GM12874 (cell line): ENCODE measurements around the gene RAPH1.

Experiments
- TF ChIP-seq, protein P1 (sequence below): IDR thresholded peaks from 2 replicates; pipeline ENCODE4 v1.5.1; 2011; ENCODE audit warnings: low read depth, mild to moderate bottlenecking, control low read depth, low read length, moderate library complexity; ENCODE audit not compliant: insufficient read depth

Gene RAPH1

DNA sequence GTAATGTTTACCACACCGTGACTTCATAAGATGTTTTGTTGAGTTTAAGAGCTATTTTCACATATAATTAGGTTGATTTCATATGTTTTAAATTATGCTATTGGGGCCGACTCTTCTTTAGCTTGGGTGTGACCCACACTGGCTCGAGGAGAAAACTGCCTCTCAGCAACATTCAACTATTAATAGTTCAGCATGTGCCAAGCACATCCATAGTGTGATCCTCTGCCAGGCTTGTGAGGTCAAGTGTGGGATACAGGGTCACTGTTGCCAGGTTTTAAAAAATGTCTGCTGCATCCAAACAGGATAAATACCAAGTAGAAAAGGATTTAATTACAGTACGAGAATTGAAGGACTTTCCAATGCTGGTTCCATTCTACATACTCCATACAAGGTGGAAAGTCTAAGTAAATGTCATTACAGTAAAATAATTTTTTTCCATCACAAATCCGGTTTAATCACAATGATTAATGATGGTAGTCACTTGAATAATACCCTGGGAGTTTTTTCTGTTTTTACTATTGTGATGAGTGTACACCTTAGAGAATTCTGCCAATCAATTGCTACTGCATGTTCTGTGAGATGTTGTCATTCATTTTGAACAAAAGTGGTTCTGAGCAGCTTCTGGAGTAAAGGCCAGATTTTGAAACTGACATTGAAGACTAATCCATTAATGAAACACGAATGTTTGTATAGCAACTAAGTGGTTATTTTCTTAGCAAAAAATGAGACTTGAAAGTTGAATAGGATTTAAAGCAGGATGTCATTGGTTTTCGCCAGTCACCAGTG is 122.4 kb downstream of the RAPH1 start:
- TF ChIP-seq, protein P1, sequence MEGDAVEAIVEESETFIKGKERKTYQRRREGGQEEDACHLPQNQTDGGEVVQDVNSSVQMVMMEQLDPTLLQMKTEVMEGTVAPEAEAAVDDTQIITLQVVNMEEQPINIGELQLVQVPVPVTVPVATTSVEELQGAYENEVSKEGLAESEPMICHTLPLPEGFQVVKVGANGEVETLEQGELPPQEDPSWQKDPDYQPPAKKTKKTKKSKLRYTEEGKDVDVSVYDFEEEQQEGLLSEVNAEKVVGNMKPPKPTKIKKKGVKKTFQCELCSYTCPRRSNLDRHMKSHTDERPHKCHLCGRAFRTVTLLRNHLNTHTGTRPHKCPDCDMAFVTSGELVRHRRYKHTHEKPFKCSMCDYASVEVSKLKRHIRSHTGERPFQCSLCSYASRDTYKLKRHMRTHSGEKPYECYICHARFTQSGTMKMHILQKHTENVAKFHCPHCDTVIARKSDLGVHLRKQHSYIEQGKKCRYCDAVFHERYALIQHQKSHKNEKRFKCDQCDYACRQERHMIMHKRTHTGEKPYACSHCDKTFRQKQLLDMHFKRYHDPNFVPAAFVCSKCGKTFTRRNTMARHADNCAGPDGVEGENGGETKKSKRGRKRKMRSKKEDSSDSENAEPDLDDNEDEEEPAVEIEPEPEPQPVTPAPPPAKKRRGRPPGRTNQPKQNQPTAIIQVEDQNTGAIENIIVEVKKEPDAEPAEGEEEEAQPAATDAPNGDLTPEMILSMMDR, result no peak

DNA sequence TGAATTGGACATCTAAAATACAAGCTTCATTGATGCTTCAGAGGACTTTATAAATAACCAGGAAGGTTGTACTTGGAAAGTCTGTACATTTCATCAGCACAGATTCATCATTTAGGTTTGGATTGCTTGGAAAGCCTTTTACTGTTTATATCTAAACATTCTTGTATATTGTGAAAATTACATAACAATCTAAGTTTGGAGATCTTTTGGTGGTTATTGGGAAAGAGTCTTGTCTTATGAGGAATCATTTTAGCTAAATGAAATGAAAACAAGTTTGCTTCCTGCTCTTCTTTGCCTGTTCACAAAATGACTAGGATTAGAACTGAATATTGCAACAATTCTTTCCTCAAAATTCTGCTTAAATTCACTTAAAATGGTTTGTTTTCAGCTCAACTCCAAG is 127.6 kb downstream of the RAPH1 start:
- TF ChIP-seq, protein P1, result no peak

DNA sequence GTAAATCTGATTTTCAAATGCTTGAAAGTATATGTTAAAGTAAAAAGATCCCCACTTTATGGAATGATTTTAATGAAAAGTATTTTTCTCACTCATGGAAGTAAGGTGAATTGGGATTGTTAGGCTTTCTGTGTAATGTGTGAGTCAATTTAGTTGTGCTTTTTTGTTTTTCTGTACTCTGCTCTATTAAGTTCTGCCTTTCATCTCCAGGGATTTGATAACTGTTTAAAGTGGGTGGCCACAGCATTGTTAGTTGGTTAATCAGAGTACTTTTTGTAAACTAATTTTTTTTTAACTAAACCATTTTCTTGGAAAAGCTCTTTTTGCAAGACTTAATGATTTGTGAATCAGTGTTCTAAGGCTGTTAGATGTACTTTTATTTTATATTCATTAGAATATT is 130.1 kb downstream of the RAPH1 start:
- TF ChIP-seq, protein P1, result no peak

DNA sequence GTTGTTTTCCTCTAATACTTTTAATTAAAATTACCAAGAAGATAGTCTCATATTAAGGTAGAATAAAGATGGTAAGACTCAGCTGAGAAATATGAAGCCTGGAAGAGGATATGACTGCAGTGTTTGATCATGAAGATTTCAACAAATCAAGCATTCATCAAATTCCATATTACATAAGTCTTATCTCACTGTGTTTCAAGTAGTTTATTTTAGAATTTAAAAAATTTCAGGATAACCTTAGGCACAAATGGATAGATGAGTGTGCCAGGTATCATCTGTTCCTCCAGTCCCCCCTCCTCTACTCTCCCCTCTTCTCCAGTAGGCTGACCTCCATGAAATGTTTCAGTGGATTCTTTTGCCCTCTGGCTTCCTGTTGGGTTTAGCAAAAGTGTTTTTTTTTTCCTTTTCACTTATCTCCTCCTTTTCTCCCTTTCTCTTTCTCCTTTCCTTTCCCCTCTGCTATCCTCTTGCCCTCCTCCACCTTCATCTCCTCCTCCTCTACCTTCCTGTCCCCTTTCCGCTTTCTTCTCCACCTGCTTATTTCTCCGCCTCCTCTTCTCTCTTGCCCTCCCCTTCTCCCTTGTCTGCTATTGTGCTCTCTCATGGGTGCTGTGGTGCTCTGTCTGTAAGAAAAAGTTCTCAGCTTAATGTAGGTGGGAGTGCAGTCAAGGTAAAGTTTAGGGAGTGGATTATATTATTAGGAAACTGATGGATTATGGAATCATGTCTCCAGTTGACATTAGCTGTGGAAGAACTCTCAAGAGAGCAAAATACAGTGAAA is 134.1 kb downstream of the RAPH1 start:
- TF ChIP-seq, protein P1, result no peak

DNA sequence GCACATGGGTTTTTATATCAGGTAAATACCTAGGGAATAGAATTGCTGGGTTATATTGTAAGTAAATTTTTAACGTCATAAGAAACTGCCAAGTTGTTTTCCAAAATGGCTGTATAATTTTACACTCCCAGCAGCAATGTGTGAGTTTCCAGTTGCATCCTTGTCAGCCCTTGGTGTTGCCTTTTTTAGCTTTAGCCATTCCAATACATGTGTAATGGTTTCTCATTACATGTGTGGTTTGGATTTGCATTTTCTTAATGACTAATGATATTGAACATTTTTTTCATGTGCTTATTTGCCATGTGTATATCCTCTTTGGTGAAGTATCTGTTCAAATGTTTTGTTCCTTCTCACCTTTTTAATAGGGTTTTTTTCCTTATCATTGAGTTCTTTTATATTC is 136.1 kb downstream of the RAPH1 start:
- TF ChIP-seq, protein P1, result no peak

DNA sequence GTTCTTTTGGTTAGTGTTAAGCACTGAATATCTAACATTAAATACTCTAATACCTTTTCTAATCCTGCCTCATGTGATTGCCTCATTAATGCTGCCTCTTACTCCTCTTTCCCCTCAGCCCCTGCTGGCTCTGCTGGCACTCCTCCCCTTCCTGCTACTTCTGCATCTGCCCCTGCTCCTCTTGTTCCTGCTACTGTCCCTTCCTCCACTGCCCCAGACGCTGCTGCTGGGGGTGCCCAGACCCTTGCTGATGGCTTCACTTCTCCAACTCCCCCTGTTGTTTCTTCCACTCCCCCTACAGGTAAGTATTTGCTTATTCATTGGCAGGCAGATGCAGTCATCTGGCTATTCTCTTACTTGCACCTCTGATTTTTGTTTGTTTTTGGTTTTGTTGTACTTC is 138.4 kb downstream of the RAPH1 start:
- TF ChIP-seq, protein P1, result no peak

DNA sequence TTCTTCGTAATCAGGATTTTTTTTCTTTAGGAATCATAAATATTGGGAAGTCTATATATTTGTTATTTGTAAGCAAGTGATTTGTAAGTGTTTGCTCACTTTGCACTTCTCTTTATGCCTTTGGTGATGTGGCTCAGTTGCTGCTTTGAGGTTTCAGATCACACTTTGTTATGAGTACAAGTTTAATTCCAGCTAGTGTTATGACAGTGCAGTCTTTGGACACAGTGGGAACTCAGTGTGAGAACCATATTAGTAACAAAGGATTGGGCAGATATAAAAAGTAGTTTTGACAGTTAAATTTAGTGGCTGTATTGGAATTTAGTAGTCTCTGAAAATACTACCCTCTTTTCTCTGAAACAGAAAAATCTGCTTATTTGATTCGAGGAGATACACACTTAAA is 139.2 kb downstream of the RAPH1 start:
- TF ChIP-seq, protein P1, result no peak
